ENCODE data around the gene NCBP3.

Gene NCBP3

GRCh38 chr17:3821101-3821500, 24.9 kb downstream of the NCBP3 start:
- no peaks in the 10 kb centered on the region for H3K4me1 ChIP-seq (ENCODE audit: insufficient read depth, low read length, poor library complexity, severe bottlenecking)
- no peak overlapping the region for H3K9ac ChIP-seq (ENCODE audit: low read depth, low read length, poor library complexity, severe bottlenecking)
- H3K79me2 ChIP-seq (ENCODE audit: insufficient read depth, low read length), result no peaks in the 10 kb centered on the region; the same call in 1 of the 2 replicates
- no peak for TF ChIP-seq EZH2phosphoT487 (IDR thresholded peaks at IDR 0.05; ENCODE audit: borderline replicate concordance)
- TF ChIP-seq, protein P1, sequence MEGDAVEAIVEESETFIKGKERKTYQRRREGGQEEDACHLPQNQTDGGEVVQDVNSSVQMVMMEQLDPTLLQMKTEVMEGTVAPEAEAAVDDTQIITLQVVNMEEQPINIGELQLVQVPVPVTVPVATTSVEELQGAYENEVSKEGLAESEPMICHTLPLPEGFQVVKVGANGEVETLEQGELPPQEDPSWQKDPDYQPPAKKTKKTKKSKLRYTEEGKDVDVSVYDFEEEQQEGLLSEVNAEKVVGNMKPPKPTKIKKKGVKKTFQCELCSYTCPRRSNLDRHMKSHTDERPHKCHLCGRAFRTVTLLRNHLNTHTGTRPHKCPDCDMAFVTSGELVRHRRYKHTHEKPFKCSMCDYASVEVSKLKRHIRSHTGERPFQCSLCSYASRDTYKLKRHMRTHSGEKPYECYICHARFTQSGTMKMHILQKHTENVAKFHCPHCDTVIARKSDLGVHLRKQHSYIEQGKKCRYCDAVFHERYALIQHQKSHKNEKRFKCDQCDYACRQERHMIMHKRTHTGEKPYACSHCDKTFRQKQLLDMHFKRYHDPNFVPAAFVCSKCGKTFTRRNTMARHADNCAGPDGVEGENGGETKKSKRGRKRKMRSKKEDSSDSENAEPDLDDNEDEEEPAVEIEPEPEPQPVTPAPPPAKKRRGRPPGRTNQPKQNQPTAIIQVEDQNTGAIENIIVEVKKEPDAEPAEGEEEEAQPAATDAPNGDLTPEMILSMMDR (conservative IDR thresholded peaks at IDR 0.05; ENCODE audit: low read length), result no peak
- no peaks in the 10 kb centered on the region for H3K9me3 ChIP-seq (ENCODE audit: insufficient read depth, low read depth, low read length)
- no peak overlapping the region for H3K4me2 ChIP-seq (ENCODE audit: low read depth, low read length, poor library complexity, severe bottlenecking)
- no peaks in the 10 kb centered on the region for H4K20me1 ChIP-seq (ENCODE audit: insufficient read depth, low read length, poor library complexity, severe bottlenecking)
- no peaks in the 10 kb centered on the region for H3K27me3 ChIP-seq (ENCODE audit: insufficient read depth, low read length, poor library complexity, severe bottlenecking)
- no peaks in the 10 kb centered on the region for H3K9me2 ChIP-seq (replicated peaks; ENCODE audit: low read depth, low read length)
- no peaks in the 10 kb centered on the region for H3F3A ChIP-seq (ENCODE audit: low read depth)
- peaks cover 94% of the 10 kb centered on the region; the same call in 1 of the 2 replicates for H3K36me3 ChIP-seq (ENCODE audit: insufficient read depth, low read length)
- H2AFZ ChIP-seq (ENCODE audit: low read length), result no peak overlapping the region
- H3K4me3 ChIP-seq (ENCODE audit: low read length, poor library complexity, severe bottlenecking), result no peak overlapping the region

DNA sequence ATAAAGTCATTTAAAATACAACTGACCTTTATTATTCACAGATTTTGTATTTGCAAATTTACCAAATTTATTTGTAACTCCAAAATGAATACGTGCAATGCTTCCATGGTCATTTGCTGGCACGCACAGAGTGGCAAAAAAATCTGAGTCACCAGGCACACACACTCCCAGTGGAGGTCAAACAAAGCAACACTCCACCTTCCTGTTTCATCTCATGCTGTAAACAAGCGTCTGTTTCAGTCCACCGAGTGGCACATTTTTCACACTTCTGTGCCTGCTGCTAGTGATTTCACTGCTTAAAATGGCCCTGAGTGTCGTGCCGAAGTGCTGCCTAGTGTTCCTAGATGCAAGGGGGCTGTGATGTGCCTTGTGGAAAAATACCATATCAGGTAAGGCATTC, 27.3 kb downstream of the NCBP3 start:
- no peak overlapping the region for H3K9ac ChIP-seq (ENCODE audit: low read depth, low read length, poor library complexity, severe bottlenecking)
- H3K79me2 ChIP-seq (ENCODE audit: insufficient read depth, low read length), result no peaks in the 10 kb centered on the region
- H3K27me3 ChIP-seq (ENCODE audit: insufficient read depth, low read length, poor library complexity, severe bottlenecking), result no peaks in the 10 kb centered on the region
- H4K20me1 ChIP-seq (ENCODE audit: insufficient read depth, low read length, poor library complexity, severe bottlenecking), result no peaks in the 10 kb centered on the region
- no peak overlapping the region for H3K4me2 ChIP-seq (ENCODE audit: low read depth, low read length, poor library complexity, severe bottlenecking)
- no peak overlapping the region for H3K4me3 ChIP-seq (ENCODE audit: low read length, poor library complexity, severe bottlenecking)
- H3K4me1 ChIP-seq (ENCODE audit: insufficient read depth, low read length, poor library complexity, severe bottlenecking), result no peaks in the 10 kb centered on the region
- H3F3A ChIP-seq (ENCODE audit: low read depth), result no peaks in the 10 kb centered on the region
- H2AFZ ChIP-seq (ENCODE audit: low read length), result no peak overlapping the region
- no peaks in the 10 kb centered on the region for H3K9me2 ChIP-seq (replicated peaks; ENCODE audit: low read depth, low read length)
- TF ChIP-seq EZH2phosphoT487 (IDR thresholded peaks at IDR 0.05; ENCODE audit: borderline replicate concordance), result no peak
- TF ChIP-seq, protein P1 (conservative IDR thresholded peaks at IDR 0.05; ENCODE audit: low read length), result no peak
- peaks cover 95% of the 10 kb centered on the region; the same call in 1 of the 2 replicates for H3K36me3 ChIP-seq (ENCODE audit: insufficient read depth, low read length)
- H3K9me3 ChIP-seq (ENCODE audit: insufficient read depth, low read depth, low read length), result no peaks in the 10 kb centered on the region

- no peaks in the 10 kb centered on the region for H3K79me2 ChIP-seq (ENCODE audit: insufficient read depth, low read length)
- H2AFZ ChIP-seq (ENCODE audit: low read length), result no peak overlapping the region
- no peak overlapping the region for H3K9ac ChIP-seq (ENCODE audit: low read depth, low read length, poor library complexity, severe bottlenecking)
- TF ChIP-seq EZH2phosphoT487 (IDR thresholded peaks at IDR 0.05; ENCODE audit: borderline replicate concordance), result no peak
- TF ChIP-seq, protein P1 (conservative IDR thresholded peaks at IDR 0.05; ENCODE audit: low read length), result no peak
- H3K27me3 ChIP-seq (ENCODE audit: insufficient read depth, low read length, poor library complexity, severe bottlenecking), result no peaks in the 10 kb centered on the region
- H3K36me3 ChIP-seq (ENCODE audit: insufficient read depth, low read length), result peaks cover 96% of the 10 kb centered on the region; the same call in 1 of the 2 replicates
- H3K4me1 ChIP-seq (ENCODE audit: insufficient read depth, low read length, poor library complexity, severe bottlenecking), result no peaks in the 10 kb centered on the region
- no peak overlapping the region for H3K4me2 ChIP-seq (ENCODE audit: low read depth, low read length, poor library complexity, severe bottlenecking)
- no peaks in the 10 kb centered on the region for H3F3A ChIP-seq (ENCODE audit: low read depth)
- no peak overlapping the region for H3K4me3 ChIP-seq (ENCODE audit: low read length, poor library complexity, severe bottlenecking)
- no peaks in the 10 kb centered on the region for H3K9me3 ChIP-seq (ENCODE audit: insufficient read depth, low read depth, low read length)
- no peaks in the 10 kb centered on the region for H3K9me2 ChIP-seq (replicated peaks; ENCODE audit: low read depth, low read length)
- H4K20me1 ChIP-seq (ENCODE audit: insufficient read depth, low read length, poor library complexity, severe bottlenecking), result no peaks in the 10 kb centered on the region
Measured at GRCh38 chr17:3817851-3818605, 28.0 kb downstream of the NCBP3 start.
